Dendritic cell treated with granulocyte-macrophage colony-stimulating factor and Interleukin-4, amounts not matched to agents 40 ng/mL and 50 ng/mL, for 4 days (primary cell): Measurements from ENCODE around the gene HS6ST2.

Source experiments
- H3K27ac Mint-ChIP-seq: one replicate; pipeline ENCODE4 v1.8.0; 2022; ENCODE audit warnings: mild to moderate bottlenecking, mixed read lengths
- H3K27me3 Mint-ChIP-seq: one replicate; pipeline ENCODE4 v1.8.0; 2022; ENCODE audit warnings: mild to moderate bottlenecking, mixed read lengths
- H3K36me3 Mint-ChIP-seq: one replicate; pipeline ENCODE4 v1.8.0; 2022; ENCODE audit warnings: low read depth, mixed read lengths
- H3K4me1 Mint-ChIP-seq: one replicate; pipeline ENCODE4 v1.8.0; 2022; ENCODE audit warnings: low read depth, mixed read lengths
- H3K4me3 Mint-ChIP-seq: one replicate; pipeline ENCODE4 v1.8.0; 2022; ENCODE audit warnings: mild to moderate bottlenecking, moderate library complexity, mixed read lengths
- H3K9me3 Mint-ChIP-seq: one replicate; pipeline ENCODE4 v1.8.0; 2022; ENCODE audit warnings: mixed read lengths
- intact Hi-C: fragments of 100-400 bp; cut with micrococcal nuclease; formaldehyde crosslinking; loops from one replicate; pipeline ENCODE4 v1.15.0; 2022

Gene HS6ST2

DNA sequence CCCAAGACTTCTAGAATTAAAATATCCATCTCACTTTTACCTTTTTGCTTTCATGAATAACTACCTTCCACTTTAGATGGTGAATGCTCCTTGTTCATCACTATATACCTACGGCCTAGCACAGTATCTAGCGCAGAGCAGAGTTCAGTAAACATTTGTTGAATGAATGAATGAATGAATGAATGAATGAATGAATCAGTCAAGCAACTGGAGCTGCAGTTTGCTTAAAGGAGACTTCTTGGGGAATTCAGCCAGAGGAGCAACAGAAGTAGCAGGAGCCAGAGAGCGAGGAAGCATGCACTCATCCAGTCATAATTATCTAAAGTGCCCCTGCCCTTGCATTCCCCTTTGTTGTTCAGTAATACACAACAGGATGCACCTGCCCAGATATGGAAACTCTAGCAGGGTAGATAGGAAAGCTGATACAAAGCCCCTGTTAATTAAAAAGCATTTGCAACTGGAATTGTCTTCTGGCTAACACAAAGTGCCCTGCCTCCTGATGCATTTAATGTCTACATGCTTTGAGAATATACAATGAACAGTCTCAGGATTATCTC is 366.6 kb downstream of the HS6ST2 start:
- no peaks in the 10 kb centered on the region for H3K9me3 Mint-ChIP-seq
- H3K4me1 Mint-ChIP-seq, result no peaks in the 10 kb centered on the region
- H3K36me3 Mint-ChIP-seq, result no peaks in the 10 kb centered on the region
- no peak overlapping the region for H3K4me3 Mint-ChIP-seq
- no peaks in the 10 kb centered on the region for H3K27me3 Mint-ChIP-seq
- intact Hi-C loops, result no loop called here
- H3K27ac Mint-ChIP-seq, result no peak overlapping the region

DNA sequence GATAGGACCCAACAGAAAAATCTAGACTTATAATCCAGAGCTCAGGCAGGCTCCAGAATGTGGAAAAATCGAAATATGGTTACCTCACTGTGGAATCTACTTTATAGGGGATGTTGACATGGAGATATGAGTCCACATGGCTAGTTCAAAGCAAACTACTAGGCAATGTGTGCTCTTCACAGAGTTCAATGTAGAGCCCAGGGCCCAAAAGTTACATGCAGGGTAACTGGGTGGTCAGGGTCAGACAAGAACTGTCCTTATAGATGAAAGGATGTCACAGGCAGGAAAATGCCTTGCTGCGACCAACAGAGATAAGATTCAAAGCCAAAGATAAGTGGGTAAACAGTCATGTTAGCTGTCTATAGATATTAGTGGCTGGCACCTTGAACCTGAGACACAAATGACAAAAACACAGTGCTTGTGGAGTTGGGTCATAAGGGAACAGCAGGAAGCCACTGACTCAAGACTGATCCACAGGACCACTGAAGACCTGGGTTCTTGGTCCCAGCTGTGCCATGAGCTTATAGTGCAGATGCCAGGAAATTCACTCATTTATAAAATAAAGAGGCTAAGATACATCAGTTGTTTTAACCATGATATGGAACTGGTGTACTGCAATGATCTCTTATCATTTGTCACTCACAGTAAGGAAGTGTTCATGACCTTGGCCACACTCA is 367.9 kb downstream of the HS6ST2 start:
- H3K9me3 Mint-ChIP-seq, result no peaks in the 10 kb centered on the region
- no peaks in the 10 kb centered on the region for H3K4me1 Mint-ChIP-seq
- H3K4me3 Mint-ChIP-seq, result no peak overlapping the region
- H3K27me3 Mint-ChIP-seq, result no peaks in the 10 kb centered on the region
- intact Hi-C loops, result no loop called here
- H3K27ac Mint-ChIP-seq, result no peak overlapping the region
- no peaks in the 10 kb centered on the region for H3K36me3 Mint-ChIP-seq

DNA sequence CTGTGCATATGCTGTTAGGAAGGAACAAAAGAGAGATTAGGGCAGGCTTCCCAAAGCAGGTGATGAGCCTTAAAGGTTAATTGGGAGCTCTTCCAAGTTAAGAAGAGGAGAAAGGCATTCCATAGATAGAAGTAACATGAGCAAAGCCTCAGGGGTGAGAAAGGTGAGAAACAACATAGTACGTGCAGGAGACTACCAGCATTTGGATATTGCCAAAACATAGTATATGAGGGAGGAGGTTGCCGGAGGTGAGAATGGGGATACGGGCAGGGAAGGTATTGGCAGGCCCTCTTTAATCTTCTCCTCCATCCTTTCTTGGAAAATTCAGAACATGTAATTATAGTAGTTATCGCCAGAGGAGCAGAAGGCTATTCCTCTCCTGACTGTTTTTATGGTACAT is 373.5 kb downstream of the HS6ST2 start:
- no peak overlapping the region for H3K4me3 Mint-ChIP-seq
- no peaks in the 10 kb centered on the region for H3K27me3 Mint-ChIP-seq
- no peaks in the 10 kb centered on the region for H3K4me1 Mint-ChIP-seq
- no peak overlapping the region for H3K27ac Mint-ChIP-seq
- intact Hi-C loops, result no loop called here
- no peaks in the 10 kb centered on the region for H3K9me3 Mint-ChIP-seq
- no peaks in the 10 kb centered on the region for H3K36me3 Mint-ChIP-seq

DNA sequence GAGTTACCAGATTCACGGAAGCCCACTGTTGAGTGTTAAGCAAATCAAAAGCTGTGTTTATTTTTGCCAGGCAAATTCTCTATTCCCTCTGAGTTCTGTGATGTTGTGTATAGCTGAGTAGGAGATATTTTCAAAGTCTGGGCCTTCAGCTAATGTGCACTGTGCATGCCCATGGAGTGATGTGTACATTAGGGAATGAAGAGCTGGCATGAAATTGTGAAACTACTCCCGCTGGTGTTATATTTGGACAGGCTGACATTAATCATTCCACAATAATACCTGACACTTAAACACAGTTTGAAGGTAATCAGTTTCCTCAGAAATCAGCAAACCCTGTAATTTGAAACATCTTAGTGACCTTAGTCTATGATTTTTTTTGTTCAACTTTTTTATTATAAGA is 381.5 kb downstream of the HS6ST2 start:
- Mint-ChIP-seq H3K4me3 (no peak overlapping the region), H3K27ac (no peak overlapping the region), H3K36me3 (no peaks in the 10 kb centered on the region), H3K4me1 (no peaks in the 10 kb centered on the region), H3K9me3 (no peaks in the 10 kb centered on the region), H3K27me3 (no peaks in the 10 kb centered on the region)
- intact Hi-C loops, result no loop called here
